ENCODE measurements around the gene PCDHGA3. TPM values are rescaled to one million over a fixed set of nuclear protein-coding genes. Genes with fewer than 3 reads are reported as not detected.

The PCDHGA3 gene
- total RNA-seq, 1 donor from 2014 or later, result 0.81 TPM

GRCh38 chr5:141319202-141319601 lies 24.4 kb upstream of the PCDHGA3 start:
- Mint-ChIP-seq H3K36me3 (ENCODE audit: insufficient read depth) (peaks cover 64% of the 10 kb centered on the region), H3K27ac (peak overlapping the region; percentile 100), H3K27me3 (no peaks in the 10 kb centered on the region), H3K9me3 (ENCODE audit: low read depth) (peaks cover 53% of the 10 kb centered on the region), H3K4me3 (ENCODE audit: low read depth) (peak overlapping the region; percentile 99), H3K4me1 (ENCODE audit: low read depth) (no peaks in the 10 kb centered on the region)
- TF ChIP-seq CTCF (IDR thresholded peaks at IDR 0.05; ENCODE audit: unreplicated experiment), result no peak
- DNase-seq (ENCODE audit: low spot score, unreplicated experiment), result no peak

GRCh38 chr5:141319699-141320098 lies 23.9 kb upstream of the PCDHGA3 start:
- peak overlapping the region; percentile 100 for H3K27ac Mint-ChIP-seq
- peak overlapping the region; percentile 99 for H3K4me3 Mint-ChIP-seq (ENCODE audit: low read depth)
- no peaks in the 10 kb centered on the region for H3K4me1 Mint-ChIP-seq (ENCODE audit: low read depth)
- peaks cover 61% of the 10 kb centered on the region for H3K36me3 Mint-ChIP-seq (ENCODE audit: insufficient read depth)
- peaks cover 49% of the 10 kb centered on the region for H3K9me3 Mint-ChIP-seq (ENCODE audit: low read depth)
- H3K27me3 Mint-ChIP-seq, result no peaks in the 10 kb centered on the region
- DNase-seq (ENCODE audit: low spot score, unreplicated experiment), result no peak
- TF ChIP-seq CTCF (IDR thresholded peaks at IDR 0.05; ENCODE audit: unreplicated experiment), result no peak

- peak; percentile 91 for TF ChIP-seq CTCF (IDR thresholded peaks at IDR 0.05; ENCODE audit: unreplicated experiment)
- Mint-ChIP-seq H3K4me3 (ENCODE audit: low read depth) (peak within 1 kb of the TSS; percentile 99), H3K36me3 (ENCODE audit: insufficient read depth) (peaks cover 53% of the 10 kb centered on the region), H3K9me3 (ENCODE audit: low read depth) (peaks cover 44% of the 10 kb centered on the region), H3K4me1 (ENCODE audit: low read depth) (no peaks in the 10 kb centered on the region), H3K27ac (peak within 1 kb of the TSS; percentile 100), H3K27me3 (no peaks in the 10 kb centered on the region)
- peak; percentile 86 for DNase-seq (ENCODE audit: low spot score, unreplicated experiment)
Observed at GRCh38 chr5:141320225-141321169, 23.1 kb upstream of the PCDHGA3 start, which contains the start of gene TAF7. TSS of gene TAF7 (minus strand) at chr5:141320784. CDS start at chr5:141320044, 740 bp downstream.

GRCh38 chr5:141322261-141322660 lies 21.4 kb upstream of the PCDHGA3 start:
- Mint-ChIP-seq H3K4me1 (ENCODE audit: low read depth) (no peaks in the 10 kb centered on the region), H3K27ac (peak overlapping the region; percentile 41), H3K4me3 (ENCODE audit: low read depth) (peak overlapping the region; percentile 16)

More at GRCh38 chr5:141322261-141322660, 21.4 kb upstream of the PCDHGA3 start:
- Mint-ChIP-seq H3K9me3 (ENCODE audit: low read depth) (peaks cover 52% of the 10 kb centered on the region), H3K36me3 (ENCODE audit: insufficient read depth) (peaks cover 45% of the 10 kb centered on the region), H3K27me3 (no peaks in the 10 kb centered on the region)
- no peak for DNase-seq (ENCODE audit: low spot score, unreplicated experiment)
- no peak for TF ChIP-seq CTCF (IDR thresholded peaks at IDR 0.05; ENCODE audit: unreplicated experiment)
